Activated gamma-delta T cell treated with Interleukin-2 at 50 U/mL for 16 hours (primary cell): Measurements from ENCODE around the gene ADAMTS16.

ENCODE experiments used
- DNase-seq: peaks from one replicate; pipeline ENCODE4 v3.0.0-alpha.2; 2020

The ADAMTS16 gene

GRCh38 chr5:5189051-5189430 lies 48.9 kb downstream of the ADAMTS16 start:
- DNase-seq, result no peak

GRCh38 chr5:5191906-5192305 lies 51.8 kb downstream of the ADAMTS16 start:
- DNase-seq, result no peak

GRCh38 chr5:5192681-5193080 lies 52.6 kb downstream of the ADAMTS16 start:
- no peak for DNase-seq

- DNase-seq, result no peak
Measured at GRCh38 chr5:5195128-5195918, 55.2 kb downstream of the ADAMTS16 start.

GRCh38 chr5:5198135-5198534 lies 58.0 kb downstream of the ADAMTS16 start:
- no peak for DNase-seq

GRCh38 chr5:5198815-5199214 lies 58.7 kb downstream of the ADAMTS16 start:
- no peak for DNase-seq

- no peak for DNase-seq
Measured at GRCh38 chr5:5199495-5199894, 59.4 kb downstream of the ADAMTS16 start.

- DNase-seq, result no peak
Measured at GRCh38 chr5:5200133-5200532, 60.0 kb downstream of the ADAMTS16 start.

- DNase-seq, result no peak
Measured at GRCh38 chr5:5202321-5202720, 62.2 kb downstream of the ADAMTS16 start.

- no peak for DNase-seq
Measured at GRCh38 chr5:5203451-5203850, 63.3 kb downstream of the ADAMTS16 start.

GRCh38 chr5:5207828-5208227 lies 67.7 kb downstream of the ADAMTS16 start:
- no peak for DNase-seq

GRCh38 chr5:5209089-5209488 lies 69.0 kb downstream of the ADAMTS16 start:
- DNase-seq, result no peak

- DNase-seq, result no peak
Measured at GRCh38 chr5:5209510-5210286, 69.6 kb downstream of the ADAMTS16 start.

GRCh38 chr5:5217371-5217770 lies 77.2 kb downstream of the ADAMTS16 start:
- no peak for DNase-seq

GRCh38 chr5:5218396-5218795 lies 78.3 kb downstream of the ADAMTS16 start:
- DNase-seq, result no peak

- DNase-seq, result no peak
Measured at GRCh38 chr5:5219541-5219940, 79.4 kb downstream of the ADAMTS16 start.

GRCh38 chr5:5220901-5221631 lies 80.9 kb downstream of the ADAMTS16 start:
- no peak for DNase-seq

- DNase-seq, result no peak
Measured at GRCh38 chr5:5221724-5222123, 81.6 kb downstream of the ADAMTS16 start.

- DNase-seq, result no peak
Measured at GRCh38 chr5:5231576-5231975, 91.4 kb downstream of the ADAMTS16 start.

GRCh38 chr5:5234912-5235311 lies 94.8 kb downstream of the ADAMTS16 start:
- no peak for DNase-seq

- DNase-seq, result no peak
Measured at GRCh38 chr5:5235685-5236084, 95.6 kb downstream of the ADAMTS16 start.

GRCh38 chr5:5239191-5239590 lies 99.1 kb downstream of the ADAMTS16 start:
- no peak for DNase-seq

GRCh38 chr5:5240234-5240633 lies 100.1 kb downstream of the ADAMTS16 start:
- no peak for DNase-seq

GRCh38 chr5:5242056-5242455 lies 101.9 kb downstream of the ADAMTS16 start:
- DNase-seq, result no peak
